ENCODE data around the gene ABLIM1.

Gene ABLIM1

DNA sequence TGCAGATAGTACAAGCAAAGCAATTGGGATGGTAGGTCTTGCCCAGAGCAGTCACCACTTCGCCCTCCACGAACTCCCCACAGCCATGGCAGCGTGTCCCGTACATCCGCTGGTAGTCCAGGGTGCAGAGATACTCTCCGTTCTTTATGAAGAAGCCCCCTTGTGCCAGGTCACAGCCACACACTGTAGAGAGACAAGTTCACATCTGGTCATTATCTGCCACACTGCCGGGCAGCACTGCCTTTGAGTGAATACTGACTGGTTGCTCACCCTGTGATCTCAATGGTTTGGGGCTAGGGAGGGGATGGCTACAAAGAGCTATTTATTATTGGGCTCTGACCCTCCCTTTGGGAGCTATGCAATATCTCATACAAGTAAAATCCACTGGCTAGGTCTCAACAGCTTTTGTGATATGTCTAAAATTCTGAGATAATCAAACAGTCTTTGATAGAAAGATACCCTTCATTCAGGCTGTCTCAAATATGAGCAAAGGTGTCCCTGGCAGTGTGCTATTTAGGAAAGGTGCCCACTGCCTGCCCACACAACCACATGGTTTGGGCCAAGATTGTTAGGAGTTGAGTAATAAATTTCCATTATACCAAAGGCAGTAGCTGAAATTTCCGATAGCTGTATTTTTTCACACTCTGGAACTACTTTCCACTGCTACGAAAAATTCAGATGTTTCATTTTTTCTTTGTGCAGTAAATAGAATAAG is 82.5 kb downstream of the ABLIM1 start:
- no peak for DNase-seq

DNA sequence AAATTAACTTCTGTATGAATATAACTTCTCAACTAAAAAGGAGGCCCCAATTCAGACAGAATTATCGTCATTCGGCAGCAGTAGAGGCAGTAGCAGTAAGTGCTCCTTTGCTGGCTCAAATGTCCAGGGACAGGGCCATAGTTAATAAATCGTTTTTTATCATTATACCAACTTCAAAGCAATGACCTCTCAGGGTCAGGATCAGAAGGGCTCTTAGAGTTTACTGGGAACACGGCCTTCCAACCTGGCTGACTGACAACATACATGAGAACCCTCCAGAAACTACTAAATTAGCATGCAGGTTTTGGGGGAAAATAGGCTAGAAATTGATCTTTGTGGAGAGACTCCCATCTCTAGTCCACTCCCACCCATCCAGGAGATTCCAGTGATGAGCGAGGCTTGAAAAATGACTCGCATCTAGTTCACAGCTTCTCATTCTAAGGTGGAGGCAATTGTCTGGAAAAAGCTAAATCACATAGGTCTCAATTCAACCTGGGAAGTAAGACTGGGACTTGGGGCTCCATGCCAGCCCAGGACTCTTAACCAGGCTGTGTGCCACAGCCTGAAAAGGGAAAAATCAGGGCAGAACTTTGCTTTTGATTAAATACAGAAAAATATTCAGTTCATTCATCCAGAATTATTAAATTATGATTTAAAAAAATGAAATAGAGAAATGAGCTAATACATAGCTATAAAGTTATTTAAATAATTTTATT is 84.6 kb downstream of the ABLIM1 start:
- DNase-seq = no peak

DNA sequence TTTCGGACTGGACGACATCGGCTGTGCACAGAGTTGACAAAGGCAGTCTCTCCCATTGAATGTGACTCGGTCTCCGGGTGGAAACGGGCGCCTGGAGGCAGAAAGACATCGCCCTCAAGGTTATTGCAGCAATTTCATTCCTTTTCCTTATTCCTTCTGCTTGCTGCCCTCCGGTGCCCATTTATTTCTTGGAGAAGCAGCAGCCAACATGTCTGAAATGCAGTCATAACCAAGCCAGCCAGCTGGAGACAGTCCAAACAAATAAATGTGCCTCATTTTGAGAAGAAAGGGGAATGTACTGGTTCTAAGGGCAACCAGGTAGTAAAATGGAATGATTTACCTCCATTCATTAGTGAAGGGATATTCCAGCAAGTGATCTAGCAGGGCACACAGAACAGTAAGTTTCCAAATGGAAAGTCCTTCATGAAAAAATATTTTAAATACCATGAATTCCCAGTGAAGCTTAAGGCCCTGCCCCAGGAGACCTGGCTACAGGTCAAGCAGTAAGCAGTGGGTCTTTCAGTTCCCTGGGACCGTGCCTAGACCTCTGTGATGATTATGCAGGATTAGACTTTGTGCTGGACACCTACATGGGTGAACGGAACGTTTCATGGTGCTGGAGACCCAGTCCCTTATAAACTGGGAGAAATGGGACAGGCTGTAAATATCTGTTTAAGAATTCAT is 86.6 kb downstream of the ABLIM1 start:
- no peak for DNase-seq

DNA sequence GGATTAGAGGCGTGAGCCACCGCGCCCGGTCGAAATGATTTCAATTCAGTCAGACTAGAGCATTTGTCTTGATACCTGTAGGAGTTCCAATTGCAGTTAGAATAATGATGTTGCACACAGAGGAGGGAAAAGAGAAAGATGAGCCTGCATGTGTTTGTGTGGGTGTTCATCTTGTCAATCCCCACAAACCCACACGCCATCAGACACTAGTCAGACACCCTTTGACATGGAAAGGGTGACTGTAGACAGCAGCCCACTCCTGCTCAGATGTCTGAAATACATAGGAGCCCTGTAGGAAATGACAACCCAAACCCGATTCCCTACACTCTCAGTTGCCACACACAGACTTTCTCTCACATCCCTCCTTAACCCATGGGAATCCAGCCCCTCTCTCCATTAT is 92.0 kb downstream of the ABLIM1 start:
- no peak for DNase-seq

DNA sequence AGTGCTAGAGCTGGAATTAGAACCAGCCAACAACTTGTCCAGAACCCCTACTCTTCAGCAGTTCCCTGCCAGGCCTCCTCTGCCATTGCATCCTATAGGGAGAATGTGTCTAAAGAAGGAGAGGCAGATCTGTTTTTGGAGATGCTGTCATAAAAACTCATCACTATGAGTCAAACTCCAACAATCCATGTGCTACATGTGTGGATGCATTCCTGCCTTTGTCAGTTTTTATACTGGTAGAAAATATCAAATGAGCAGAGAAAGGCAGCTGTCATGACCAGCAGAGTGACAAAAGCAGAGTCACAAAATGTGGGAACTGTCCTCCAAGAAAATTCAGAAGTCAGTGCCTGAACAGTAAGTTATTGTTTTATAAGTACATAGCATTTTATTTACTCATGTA is 93.0 kb downstream of the ABLIM1 start:
- no peak for DNase-seq

DNA sequence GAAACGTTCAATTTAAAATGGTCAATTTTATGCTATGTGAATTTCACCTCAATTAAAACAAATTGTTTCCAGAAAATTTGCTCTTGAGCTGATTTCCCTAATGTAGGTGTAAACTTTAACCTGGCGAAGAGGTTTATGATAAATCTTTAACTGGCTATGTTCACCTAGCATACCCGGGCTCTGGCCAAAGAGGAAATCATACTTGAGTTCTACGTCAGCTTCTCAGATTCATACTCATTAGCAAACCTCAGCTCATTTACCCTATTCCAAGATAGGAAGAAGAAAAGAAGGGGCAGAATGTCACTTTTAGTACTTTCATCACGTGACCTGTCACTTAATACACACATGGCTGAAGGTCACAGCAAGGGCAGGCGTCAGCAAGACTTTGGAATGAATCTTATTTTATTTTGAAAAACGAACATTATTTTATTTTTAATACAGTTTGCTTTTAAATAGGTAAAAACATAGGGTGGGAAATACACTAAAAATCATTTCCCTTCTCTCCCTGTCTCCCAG is 97.0 kb downstream of the ABLIM1 start:
- no peak for DNase-seq

DNA sequence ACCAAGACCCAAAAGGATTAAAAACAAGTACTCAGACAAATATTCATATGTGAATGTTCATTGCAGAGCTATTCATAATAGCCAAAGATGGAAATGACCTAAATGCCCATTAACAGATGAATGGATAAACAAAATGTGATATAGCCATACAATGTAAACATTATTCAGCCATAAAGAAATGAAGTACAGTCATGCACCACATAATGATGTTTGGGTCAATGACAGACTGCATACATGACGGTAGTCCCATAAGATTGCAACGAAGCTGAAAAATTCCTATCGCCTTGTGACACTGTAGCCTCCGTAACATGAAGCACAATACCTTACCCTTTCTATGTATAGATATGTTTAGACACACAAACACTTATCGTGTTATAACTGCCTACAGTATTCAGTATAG is 97.9 kb downstream of the ABLIM1 start:
- no peak for DNase-seq

- DNase-seq = no peak
These were observed 98.4 kb downstream of the ABLIM1 start for GRCh38 chr10:114559636-114560035.

- DNase-seq = no peak
These were observed 100.2 kb downstream of the ABLIM1 start for GRCh38 chr10:114557854-114558253.

- DNase-seq = no peak
These were observed 101.6 kb downstream of the ABLIM1 start for GRCh38 chr10:114556236-114557122.

- DNase-seq = no peak
These were observed 104.6 kb downstream of the ABLIM1 start for GRCh38 chr10:114553436-114553835.

DNA sequence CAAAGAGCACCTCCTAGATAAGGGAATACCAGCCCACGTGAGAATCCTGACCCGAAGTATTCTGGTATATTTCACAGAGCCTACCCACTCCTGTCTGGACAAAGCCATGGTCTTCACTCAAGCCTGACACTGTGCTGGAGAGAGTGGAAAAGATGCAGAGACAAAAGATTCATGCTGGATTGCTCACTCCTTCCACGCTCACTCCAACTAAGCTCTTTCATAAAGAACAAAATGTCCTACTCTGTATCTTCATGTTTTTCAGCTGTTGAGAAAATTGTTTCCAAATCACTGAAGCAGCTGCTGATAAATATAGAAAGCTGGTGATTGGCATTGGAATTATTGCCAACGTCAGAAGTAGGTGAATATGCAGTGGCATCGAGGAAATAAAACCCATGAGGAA is 106.0 kb downstream of the ABLIM1 start:
- DNase-seq = no peak

GRCh38 chr10:114551636-114551972 is 106.5 kb downstream of the ABLIM1 start:
- DNase-seq = no peak

GRCh38 chr10:114550756-114551635 is 107.1 kb downstream of the ABLIM1 start:
- DNase-seq = peak in 1 of 2 donors; percentile 46

- no peak for DNase-seq
These were observed 109.4 kb downstream of the ABLIM1 start for GRCh38 chr10:114548662-114549061.

GRCh38 chr10:114547514-114547913 is 110.6 kb downstream of the ABLIM1 start:
- no peak for DNase-seq

- no peak for DNase-seq
These were observed 111.0 kb downstream of the ABLIM1 start for GRCh38 chr10:114547056-114547455.

DNA sequence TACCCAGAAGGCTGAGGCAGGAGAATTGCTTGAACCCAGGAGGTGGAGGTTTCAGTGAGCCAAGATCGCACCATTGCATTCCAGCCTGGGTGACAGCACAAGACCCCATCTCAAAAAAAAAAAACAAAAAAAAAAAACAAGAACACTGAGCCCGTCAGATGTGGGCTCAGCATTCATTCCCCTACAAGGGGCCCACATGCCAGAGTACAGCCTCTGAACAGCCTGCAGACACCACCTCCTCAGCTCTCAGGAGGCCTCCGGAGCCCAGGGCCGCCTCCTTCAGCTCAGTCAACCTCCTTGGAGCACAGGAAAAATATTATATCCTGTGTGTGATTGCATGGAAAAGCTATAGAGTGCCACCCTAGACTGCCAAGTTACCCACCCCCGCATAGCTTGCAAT is 112.3 kb downstream of the ABLIM1 start:
- no peak for DNase-seq

- DNase-seq = no peak
These were observed 113.0 kb downstream of the ABLIM1 start for GRCh38 chr10:114545071-114545470.

DNA sequence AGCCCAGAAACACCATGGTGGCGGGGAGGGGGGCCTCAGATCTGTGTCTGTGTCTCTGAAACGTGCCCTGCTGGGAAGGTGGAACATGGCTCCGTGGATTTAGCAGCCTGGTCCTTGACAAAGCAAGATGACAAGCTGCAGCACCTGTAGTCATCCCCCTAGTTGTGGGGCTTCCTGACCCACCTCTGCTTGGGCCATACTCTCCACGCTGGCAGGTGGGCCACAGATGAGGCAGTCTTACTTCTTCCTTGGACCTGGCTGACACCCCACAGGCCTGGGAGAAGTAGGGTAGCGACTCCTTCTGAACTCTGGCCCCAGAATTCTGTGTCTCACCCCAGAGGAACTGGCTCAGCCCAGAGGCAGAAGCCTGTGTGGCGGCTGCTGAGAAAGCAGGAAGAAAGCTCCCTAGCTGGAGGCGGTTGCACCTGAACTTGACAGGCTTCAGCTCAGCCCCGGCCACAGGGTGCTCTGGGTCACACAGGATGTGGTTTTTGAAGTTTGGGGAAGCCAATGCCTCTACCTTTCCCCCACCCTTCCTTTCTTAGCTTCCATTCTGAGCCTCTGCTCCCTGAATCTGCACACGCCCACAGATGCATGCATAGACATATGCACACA is 113.9 kb downstream of the ABLIM1 start:
- DNase-seq = peak; percentile 75 to 76

DNA sequence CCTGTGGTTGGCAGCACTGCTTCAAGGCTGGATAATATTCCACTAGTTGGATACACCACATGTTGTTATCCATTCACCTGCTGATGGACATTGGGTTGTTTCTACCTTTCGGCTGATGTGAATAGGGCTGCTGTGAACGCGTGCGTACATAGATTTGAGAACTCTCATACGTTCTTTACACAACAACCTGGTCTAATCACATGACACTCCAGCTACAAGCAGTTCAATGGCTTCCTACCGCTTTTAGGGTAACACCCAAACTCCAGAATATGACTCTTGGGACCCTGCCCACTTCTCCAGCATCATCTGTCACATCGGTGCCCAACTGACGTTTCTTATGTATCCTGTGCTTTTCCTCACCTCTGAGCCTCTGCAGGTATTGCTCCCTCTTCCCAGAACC is 114.6 kb downstream of the ABLIM1 start:
- no peak for DNase-seq
